GM12892 (cell line): Measurements from ENCODE around the gene RBM19.

Source experiments
- POLR2A ChIP-seq: IDR thresholded peaks from 2 replicates; pipeline ENCODE4 v1.6.1; 2011; ENCODE audit warnings: low read depth, low read length, control low read depth
- POLR2AphosphoS5 ChIP-seq: IDR thresholded peaks from 2 replicates; pipeline ENCODE4 v1.6.1; 2011; ENCODE audit warnings: low read depth, low read length, control low read depth

GRCh38 chr12:113852695-113853490 lies 113.2 kb downstream of the RBM19 start:
- TF ChIP-seq POLR2A (no peak), POLR2AphosphoS5 (no peak)
